Keratinocyte (primary cell): ENCODE results near the gene UHMK1. TPM values are rescaled to one million over a fixed set of nuclear protein-coding genes. Genes with fewer than 3 reads are reported as not detected.
A peak's percentile ranks its signal among the peaks of the same experiment; 100 is the strongest.

Source experiments
- DNase-seq: peaks from one replicate; pipeline ENCODE4 v3.0.0-alpha.2; 2011; ENCODE audit warnings: low read depth, missing footprints, low spot score
- FAIRE-seq: peaks from 2 replicates; lab custom pipeline; 2011; peaks lifted over from hg19 to GRCh38; lab: Jason Lieb, UNC
- H2AFZ ChIP-seq: 2 replicates; pipeline ENCODE4 v1.6.0; 2012; ENCODE audit warnings: low read length, control low read depth, inconsistent platforms; ENCODE audit not compliant: control insufficient read depth
- H3K27ac ChIP-seq: 2 replicates; pipeline ENCODE4 v1.5.1; 2011; ENCODE audit warnings: low read length; ENCODE audit not compliant: control insufficient read depth, insufficient read depth
- H3K27me3 ChIP-seq: 3 replicates; pipeline ENCODE4 v1.6.0; 2011; ENCODE audit warnings: low read length; ENCODE audit not compliant: control insufficient read depth, insufficient read depth; ENCODE audit errors: extremely low read depth
- H3K36me3 ChIP-seq, 2 experiments: 2 replicates in 1 of 2; 3 replicates in 1 of 2; pipeline ENCODE4 v1.5.1; 2011; ENCODE audit warnings: low read length in 2 of 2, mild to moderate bottlenecking in 1 of 2; ENCODE audit not compliant: control insufficient read depth in 2 of 2, insufficient read depth in 2 of 2; ENCODE audit errors: extremely low read depth in 1 of 2
- H3K4me1 ChIP-seq: 3 replicates; pipeline ENCODE4 v1.5.1; 2011; ENCODE audit warnings: low read length; ENCODE audit not compliant: control insufficient read depth, insufficient read depth; ENCODE audit errors: extremely low read depth
- H3K4me2 ChIP-seq: 3 replicates; pipeline ENCODE4 v1.6.0; 2011; ENCODE audit warnings: low read depth, low read length; ENCODE audit not compliant: control insufficient read depth, insufficient read depth; ENCODE audit errors: extremely low read depth
- H3K4me3 ChIP-seq, 3 experiments: fragments of 200-600 bp in 1 of 3; sonication (generic) in 1 of 3; 2 replicates in 2 of 3; 3 replicates in 1 of 3; pipeline ENCODE4 v1.5.1; 2011 to 2016; ENCODE audit warnings: low read length in 3 of 3, mild to moderate bottlenecking in 3 of 3, control low read depth in 2 of 3, inconsistent platforms in 1 of 3, low read depth in 1 of 3, mixed read lengths in 1 of 3, mixed run types in 1 of 3, moderate library complexity in 1 of 3; ENCODE audit not compliant: control insufficient read depth in 2 of 3, insufficient read depth in 2 of 3; ENCODE audit errors: extremely low read depth in 1 of 3
- H3K79me2 ChIP-seq: 2 replicates; pipeline ENCODE4 v1.6.0; 2012; ENCODE audit warnings: low read length; ENCODE audit not compliant: control insufficient read depth, insufficient read depth
- H3K9ac ChIP-seq: 3 replicates; pipeline ENCODE4 v1.6.0; 2011; ENCODE audit warnings: low read length; ENCODE audit not compliant: control insufficient read depth, insufficient read depth; ENCODE audit errors: extremely low read depth
- H3K9me1 ChIP-seq: 3 replicates; pipeline ENCODE4 v1.6.0; 2011; ENCODE audit warnings: low read length; ENCODE audit not compliant: control insufficient read depth, insufficient read depth; ENCODE audit errors: extremely low read depth
- H3K9me3 ChIP-seq: 2 replicates; pipeline ENCODE4 v1.5.1; 2012; ENCODE audit warnings: low read depth, low read length; ENCODE audit not compliant: control insufficient read depth
- H4K20me1 ChIP-seq: 3 replicates; pipeline ENCODE4 v1.6.0; 2011; ENCODE audit warnings: low read length; ENCODE audit not compliant: control insufficient read depth, insufficient read depth; ENCODE audit errors: extremely low read depth
- EZH2 ChIP-seq: IDR thresholded peaks from one replicate; pipeline ENCODE4 v1.6.1; 2012; ENCODE audit warnings: inconsistent platforms, mild to moderate bottlenecking, low read length, moderate library complexity
- dilution Hi-C: fragments of 300-500 bp; cut with MboI; formaldehyde crosslinking; loops from one replicate; pipeline ENCODE4 v1.7.0; 2020; ENCODE audit warnings: low sequenced_read_pairs; ENCODE audit not compliant: extremely low pct_ligation_motif_present
- polyA plus RNA-seq, 5 experiments: library from polyadenylated mRNA; depleted of rRNA in 3 of 5; stranded (reverse) in 3 of 5; stranded (forward) in 1 of 5; unstranded in 1 of 5; fragments of >200 nt; gene quantifications; 1 replicate in 1 of 5; 2 replicates in 3 of 5; 3 replicates in 1 of 5; pipeline versions ENCODE4 v1.2.1 to v1.2.3, GENCODE V29; 2011 to 2012; ENCODE audit warnings: missing spikeins in 2 of 5, low read depth in 1 of 5, low replicate concordance in 1 of 5
- TF ChIP-seq, protein P1 (sequence below), 3 experiments: IDR thresholded peaks in 1 of 3; conservative IDR thresholded peaks in 1 of 3; optimal IDR thresholded peaks in 1 of 3; 2 replicates in 2 of 3; 3 replicates in 1 of 3; pipeline versions ENCODE3 to v1.5.1; 2011; ENCODE audit warnings: low read length in 3 of 3, mild to moderate bottlenecking in 3 of 3, moderate library complexity in 2 of 3, control low read depth in 1 of 3, inconsistent platforms in 1 of 3; ENCODE audit not compliant: insufficient read depth in 2 of 3; ENCODE audit errors: extremely low read depth in 1 of 3

UHMK1 gene
- polyA plus RNA-seq, 1 donor (not counting 4 experiments of a cell fraction or from before 2014, with no cell fraction given) = 45.1 TPM

DNA sequence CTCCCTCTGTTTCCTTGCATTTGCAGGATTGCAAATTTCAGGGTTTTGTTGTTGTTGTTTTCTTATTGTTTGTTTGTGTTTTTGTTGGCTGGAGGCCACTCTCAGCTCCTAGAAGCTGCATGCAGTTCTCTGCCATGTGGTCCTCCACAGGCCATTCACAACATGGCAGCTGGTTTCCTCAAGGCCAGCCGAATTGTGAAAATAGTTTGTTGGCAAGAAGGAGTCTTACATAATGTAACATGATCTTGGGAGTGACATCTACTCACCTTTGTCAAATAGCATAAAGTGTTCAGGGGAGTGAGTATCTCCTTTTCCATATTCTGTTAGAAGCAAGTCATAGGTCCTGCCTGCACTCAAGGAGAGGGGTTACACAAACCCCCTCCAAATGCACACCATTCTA lies 53.3 kb downstream of the UHMK1 start:
- H3K4me1 ChIP-seq = peaks cover 18% of the 10 kb centered on the region
- no peak overlapping the region for H3K27ac ChIP-seq
- H4K20me1 ChIP-seq = no peaks in the 10 kb centered on the region
- peak overlapping the region; percentile 44 for H2AFZ ChIP-seq
- H3K4me3 ChIP-seq = no peak overlapping the region
- no peaks in the 10 kb centered on the region for H3K9me1 ChIP-seq
- H3K36me3 ChIP-seq = no peaks in the 10 kb centered on the region
- FAIRE-seq (no peak), DNase-seq (no peak)
- H3K4me2 ChIP-seq = no peak overlapping the region
- H3K79me2 ChIP-seq = no peaks in the 10 kb centered on the region
- no peaks in the 10 kb centered on the region for H3K9me3 ChIP-seq
- H3K9ac ChIP-seq = no peak overlapping the region
- TF ChIP-seq, protein P1, sequence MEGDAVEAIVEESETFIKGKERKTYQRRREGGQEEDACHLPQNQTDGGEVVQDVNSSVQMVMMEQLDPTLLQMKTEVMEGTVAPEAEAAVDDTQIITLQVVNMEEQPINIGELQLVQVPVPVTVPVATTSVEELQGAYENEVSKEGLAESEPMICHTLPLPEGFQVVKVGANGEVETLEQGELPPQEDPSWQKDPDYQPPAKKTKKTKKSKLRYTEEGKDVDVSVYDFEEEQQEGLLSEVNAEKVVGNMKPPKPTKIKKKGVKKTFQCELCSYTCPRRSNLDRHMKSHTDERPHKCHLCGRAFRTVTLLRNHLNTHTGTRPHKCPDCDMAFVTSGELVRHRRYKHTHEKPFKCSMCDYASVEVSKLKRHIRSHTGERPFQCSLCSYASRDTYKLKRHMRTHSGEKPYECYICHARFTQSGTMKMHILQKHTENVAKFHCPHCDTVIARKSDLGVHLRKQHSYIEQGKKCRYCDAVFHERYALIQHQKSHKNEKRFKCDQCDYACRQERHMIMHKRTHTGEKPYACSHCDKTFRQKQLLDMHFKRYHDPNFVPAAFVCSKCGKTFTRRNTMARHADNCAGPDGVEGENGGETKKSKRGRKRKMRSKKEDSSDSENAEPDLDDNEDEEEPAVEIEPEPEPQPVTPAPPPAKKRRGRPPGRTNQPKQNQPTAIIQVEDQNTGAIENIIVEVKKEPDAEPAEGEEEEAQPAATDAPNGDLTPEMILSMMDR (optimal IDR thresholded peaks at IDR 0.05 in 1 of 3, IDR thresholded peaks at IDR 0.05 in 1 of 3, conservative IDR thresholded peaks at IDR 0.05 in 1 of 3; ENCODE audit: extremely low read depth in 1 of 3, insufficient read depth in 2 of 3, low read length in 3 of 3) = no peak
- no peak for TF ChIP-seq EZH2
- dilution Hi-C loops = no loop called here
- no peaks in the 10 kb centered on the region for H3K27me3 ChIP-seq

DNA sequence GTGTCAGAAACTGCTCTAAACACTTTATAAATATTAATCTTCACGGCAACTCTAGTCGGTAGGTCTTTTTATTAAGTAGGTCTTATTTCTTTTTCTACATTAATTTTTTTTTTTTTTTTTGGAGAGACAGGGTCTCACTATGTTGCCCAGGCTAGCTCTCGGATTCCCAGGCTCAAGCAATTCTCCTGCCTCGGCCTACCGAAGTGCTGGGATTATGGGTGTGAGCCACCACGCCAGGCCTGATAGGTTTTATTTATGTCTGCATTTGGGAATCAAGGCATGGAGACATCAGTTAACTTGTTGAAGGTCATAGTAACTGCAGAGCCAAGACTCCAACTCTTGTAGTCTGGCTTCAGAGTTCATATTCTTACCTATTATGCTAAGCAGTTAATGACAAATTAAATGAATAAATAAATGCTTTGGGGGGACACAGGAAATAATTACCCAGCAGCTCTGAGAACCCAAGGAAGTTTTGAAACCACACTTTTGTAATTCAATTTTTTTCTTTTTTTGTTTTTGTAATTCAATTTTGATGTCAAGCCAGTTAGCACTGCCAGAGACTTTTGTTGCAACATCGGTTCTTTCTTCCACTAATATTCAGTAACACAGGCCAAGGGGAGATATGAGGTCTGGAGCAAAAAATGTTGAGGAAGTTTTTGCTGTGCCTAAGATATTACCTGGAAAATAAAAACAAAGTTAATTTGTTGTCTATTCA lies 54.5 kb downstream of the UHMK1 start:
- no peaks in the 10 kb centered on the region for H4K20me1 ChIP-seq
- H2AFZ ChIP-seq = no peak overlapping the region
- H3K9me3 ChIP-seq = no peaks in the 10 kb centered on the region
- H3K4me1 ChIP-seq = peaks cover 18% of the 10 kb centered on the region
- H3K4me2 ChIP-seq = no peak overlapping the region
- no peaks in the 10 kb centered on the region for H3K27me3 ChIP-seq
- FAIRE-seq (no peak), DNase-seq (no peak)
- no peak overlapping the region for H3K9ac ChIP-seq
- H3K27ac ChIP-seq = no peak overlapping the region
- H3K4me3 ChIP-seq = no peak overlapping the region
- H3K79me2 ChIP-seq = no peaks in the 10 kb centered on the region
- no peaks in the 10 kb centered on the region for H3K9me1 ChIP-seq
- no peaks in the 10 kb centered on the region for H3K36me3 ChIP-seq
- dilution Hi-C loops = no loop called here
- TF ChIP-seq EZH2 = no peak
